ENCODE results near the gene EGFR.

The EGFR gene

GRCh38 chr7:55127622-55128081 is 108.8 kb downstream of the EGFR start:
- DNase-seq (ENCODE audit: low read depth), result no peak

- no peak for DNase-seq (ENCODE audit: low read depth)
These were observed 110.0 kb downstream of the EGFR start for GRCh38 chr7:55128693-55129394.

- no peak for DNase-seq (ENCODE audit: low read depth)
These were observed 111.0 kb downstream of the EGFR start for GRCh38 chr7:55129541-55130394.

GRCh38 chr7:55130395-55131141 is 111.8 kb downstream of the EGFR start:
- DNase-seq (ENCODE audit: low read depth), result no peak

- DNase-seq (ENCODE audit: low read depth), result no peak
These were observed 112.5 kb downstream of the EGFR start for GRCh38 chr7:55131142-55131929.

GRCh38 chr7:55132550-55132889 is 113.7 kb downstream of the EGFR start:
- no peak for DNase-seq (ENCODE audit: low read depth)

- no peak for DNase-seq (ENCODE audit: low read depth)
These were observed 114.2 kb downstream of the EGFR start for GRCh38 chr7:55132890-55133551.

- no peak for DNase-seq (ENCODE audit: low read depth)
These were observed 115.0 kb downstream of the EGFR start for GRCh38 chr7:55133630-55134358.

GRCh38 chr7:55134359-55134725 is 115.5 kb downstream of the EGFR start:
- DNase-seq (ENCODE audit: low read depth), result no peak

GRCh38 chr7:55134786-55135185 is 116.0 kb downstream of the EGFR start:
- DNase-seq (ENCODE audit: low read depth), result no peak

- DNase-seq (ENCODE audit: low read depth), result no peak
These were observed 116.6 kb downstream of the EGFR start for GRCh38 chr7:55135462-55135861.

GRCh38 chr7:55138663-55139062 is 119.8 kb downstream of the EGFR start:
- DNase-seq (ENCODE audit: low read depth), result no peak

- DNase-seq (ENCODE audit: low read depth), result no peak
These were observed 121.6 kb downstream of the EGFR start for GRCh38 chr7:55140221-55140940.

GRCh38 chr7:55140941-55141278 is 122.1 kb downstream of the EGFR start:
- no peak for DNase-seq (ENCODE audit: low read depth)

- no peak for DNase-seq (ENCODE audit: low read depth)
These were observed 124.2 kb downstream of the EGFR start for GRCh38 chr7:55142919-55143600.

GRCh38 chr7:55144333-55145317 is 125.8 kb downstream of the EGFR start:
- DNase-seq (ENCODE audit: low read depth), result no peak

GRCh38 chr7:55145606-55146005 is 126.8 kb downstream of the EGFR start:
- DNase-seq (ENCODE audit: low read depth), result no peak

GRCh38 chr7:55147101-55147500 is 128.3 kb downstream of the EGFR start:
- no peak for DNase-seq (ENCODE audit: low read depth)

All from T follicular helper cell (primary cell).